HEK293T (cell line): Measurements from ENCODE around the gene AP5Z1.

ENCODE experiments used
- BHLHE40 ChIP-seq: fragments of 450-650 bp; IDR thresholded peaks from 2 replicates; pipeline ENCODE4 v1.6.1; 2016; ENCODE audit warnings: mild to moderate bottlenecking, moderate library complexity, borderline replicate concordance
- ELF4 ChIP-seq: fragments of 450-650 bp; IDR thresholded peaks from 2 replicates; pipeline ENCODE4 v1.6.1; 2017; ENCODE audit warnings: antibody characterized with exemption
- FOXM1 ChIP-seq: fragments of 450-650 bp; IDR thresholded peaks from 2 replicates; pipeline ENCODE4 v1.6.1; 2017; ENCODE audit warnings: mild to moderate bottlenecking, borderline replicate concordance

- TF ChIP-seq FOXM1: no peak
- no peak for TF ChIP-seq ELF4
- TF ChIP-seq BHLHE40: no peak
Observed at GRCh38 chr7:4798706-4799235, 23.3 kb downstream of the AP5Z1 start.
